NCI-H1436 treated with DMSO at 0.1 percent for 48 hours (cell line): Measurements from ENCODE around the gene FRAS1.

Experiments used
- DNase-seq: peaks from one replicate; lab custom pipeline; 2025; lab: John Stamatoyannopoulos, UW

Gene FRAS1

DNA sequence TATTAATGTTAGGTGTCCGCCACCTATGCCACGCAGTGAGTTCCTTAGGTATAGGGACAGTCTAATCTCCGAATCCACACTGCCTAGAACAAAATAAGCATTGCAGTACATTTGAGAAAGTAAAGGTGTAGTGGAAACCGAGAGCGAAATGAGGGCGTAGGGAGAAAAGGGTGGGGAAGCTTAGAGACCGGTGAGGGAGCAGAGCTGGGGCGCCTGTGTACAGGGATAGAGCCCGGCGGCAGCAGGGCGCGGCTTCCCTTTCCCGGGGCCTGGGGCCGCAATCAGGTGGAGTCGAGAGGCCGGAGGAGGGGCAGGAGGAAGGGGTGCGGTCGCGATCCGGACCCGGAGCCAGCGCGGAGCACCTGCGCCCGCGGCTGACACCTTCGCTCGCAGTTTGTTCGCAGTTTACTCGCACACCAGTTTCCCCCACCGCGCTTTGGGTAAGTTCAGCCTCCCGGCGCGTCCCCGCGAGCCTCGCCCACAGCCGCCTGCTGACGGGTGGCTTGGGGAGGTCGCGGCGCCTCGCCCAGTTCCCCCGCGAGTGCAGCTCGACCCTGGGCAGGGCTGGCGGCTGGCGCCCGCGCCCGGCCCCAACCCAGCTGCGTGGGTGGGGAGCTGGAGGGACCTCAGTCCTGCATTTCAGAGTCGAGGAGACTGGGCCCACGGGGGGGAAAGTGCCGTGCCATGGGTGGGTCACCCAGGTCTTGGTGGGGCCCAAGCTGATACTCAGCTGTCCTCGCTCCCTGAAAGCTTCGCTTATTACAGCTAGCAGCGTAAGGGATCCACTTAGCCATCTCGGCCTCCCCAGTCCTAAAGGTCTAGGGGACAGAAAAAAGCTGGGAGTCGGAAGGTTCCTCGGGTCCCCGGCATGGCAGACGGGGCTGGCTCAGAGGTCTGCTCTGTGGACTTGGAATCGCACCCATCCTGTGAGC, 494.6 kb downstream of the FRAS1 start, which contains the start of gene ANXA3:
ANXA3 (plus strand) TSS at position 351 of the 932 bp plus-strand sequence. CDS start 2,704 bp downstream, outside the sequence.
- DNase-seq, result no peak

GRCh38 chr4:78552389-78553042, 495.4 kb downstream of the FRAS1 start:
- DNase-seq, result no peak

GRCh38 chr4:78553043-78553396, 495.9 kb downstream of the FRAS1 start:
- DNase-seq, result no peak

- DNase-seq, result no peak
Measured at GRCh38 chr4:78553529-78554060, 496.5 kb downstream of the FRAS1 start.

GRCh38 chr4:78556665-78557064, 499.5 kb downstream of the FRAS1 start:
- DNase-seq, result no peak

DNA sequence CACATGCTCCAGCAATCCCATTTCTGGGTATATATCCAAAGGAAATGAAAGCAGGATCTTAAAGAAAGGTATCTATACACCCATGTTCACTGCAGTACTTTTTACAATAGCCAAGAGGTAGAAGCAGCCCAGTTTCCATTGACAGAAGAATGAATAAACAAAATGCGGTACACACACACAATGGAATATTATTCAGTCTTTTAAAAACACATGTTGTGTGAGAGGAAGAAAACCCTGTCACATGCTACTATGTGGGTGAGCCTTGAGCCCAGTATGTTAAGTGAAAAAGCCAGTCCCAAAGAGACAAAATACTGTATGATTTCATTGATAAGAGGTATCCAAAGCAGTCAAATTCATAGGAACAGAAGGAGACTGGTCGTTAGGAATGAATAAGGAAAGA, 500.7 kb downstream of the FRAS1 start:
- no peak for DNase-seq

- no peak for DNase-seq
Measured at GRCh38 chr4:78558410-78558809, 501.3 kb downstream of the FRAS1 start.

GRCh38 chr4:78560296-78560963, 503.3 kb downstream of the FRAS1 start:
- DNase-seq, result no peak

DNA sequence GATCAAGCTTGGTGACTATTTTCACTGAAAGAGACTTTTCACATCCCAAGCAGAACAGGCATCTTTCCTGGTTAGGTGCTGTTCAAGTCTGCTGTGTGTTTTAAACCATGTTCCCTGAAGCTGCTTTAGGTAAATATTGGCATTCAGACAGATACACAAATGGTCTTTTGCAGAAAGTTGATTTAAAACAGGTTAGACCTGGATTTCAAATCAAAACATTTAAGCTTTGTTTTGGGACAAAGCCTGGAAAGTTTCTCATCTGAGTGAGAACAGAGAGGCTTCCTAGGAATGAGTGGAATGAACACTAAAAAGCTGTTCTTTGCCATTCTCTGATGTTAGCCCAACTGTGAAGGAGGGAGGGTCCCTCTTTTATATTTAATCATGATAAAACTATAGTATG, 504.6 kb downstream of the FRAS1 start:
- no peak for DNase-seq

GRCh38 chr4:78562687-78563086, 505.6 kb downstream of the FRAS1 start:
- DNase-seq, result no peak

DNA sequence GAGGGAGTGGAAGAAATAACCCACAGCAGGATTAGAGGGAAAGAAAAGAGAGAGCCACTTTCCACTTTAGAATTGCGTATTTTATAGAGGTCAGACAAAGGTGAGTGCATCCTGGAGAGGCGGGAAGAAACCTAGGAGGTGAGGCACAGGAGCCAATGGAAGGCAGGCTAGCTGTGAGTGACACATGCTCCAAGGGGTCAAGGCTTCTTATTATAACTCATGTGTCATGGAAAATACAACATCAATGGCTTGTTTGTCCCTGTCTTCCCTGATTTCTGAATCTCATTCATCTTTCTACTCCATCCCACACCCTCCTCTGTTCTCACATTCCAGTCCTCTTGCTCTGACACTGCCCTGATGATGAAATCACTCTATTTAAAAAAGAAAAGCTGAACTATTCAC, 508.8 kb downstream of the FRAS1 start:
- DNase-seq, result no peak

DNA sequence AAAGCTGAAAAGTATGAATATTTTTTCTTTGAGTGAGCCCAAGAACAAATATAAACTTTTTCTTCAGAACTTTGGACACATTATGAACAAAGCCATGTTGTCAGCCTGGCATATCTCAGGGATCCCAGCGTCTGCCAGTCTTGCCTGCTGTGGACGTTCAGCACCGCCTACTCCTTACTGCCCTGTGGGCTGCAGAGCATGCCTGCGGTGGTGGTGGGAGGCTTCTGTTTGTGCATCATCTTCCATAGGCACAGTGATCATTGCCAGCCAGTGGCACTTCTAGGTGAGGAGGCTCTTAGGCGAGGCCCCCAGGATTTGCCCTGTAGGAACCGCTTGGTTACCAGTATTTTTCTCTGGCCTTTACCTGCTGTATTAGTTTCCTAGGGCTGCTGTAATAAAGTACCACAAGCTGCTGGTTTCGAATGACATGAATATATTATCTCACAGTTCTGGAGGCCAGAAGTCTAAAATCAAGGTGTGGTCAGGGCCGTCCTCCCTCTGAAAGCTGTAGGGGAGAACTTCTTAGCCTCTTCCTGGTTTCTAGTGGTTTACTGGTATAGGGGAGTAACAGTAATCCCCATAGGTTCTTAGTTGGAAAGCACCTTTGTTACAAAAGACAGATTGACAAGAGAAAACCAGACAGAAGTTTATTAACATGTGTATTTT, 509.8 kb downstream of the FRAS1 start:
- DNase-seq, result no peak

- no peak for DNase-seq
Measured at GRCh38 chr4:78567500-78568060, 510.5 kb downstream of the FRAS1 start.

DNA sequence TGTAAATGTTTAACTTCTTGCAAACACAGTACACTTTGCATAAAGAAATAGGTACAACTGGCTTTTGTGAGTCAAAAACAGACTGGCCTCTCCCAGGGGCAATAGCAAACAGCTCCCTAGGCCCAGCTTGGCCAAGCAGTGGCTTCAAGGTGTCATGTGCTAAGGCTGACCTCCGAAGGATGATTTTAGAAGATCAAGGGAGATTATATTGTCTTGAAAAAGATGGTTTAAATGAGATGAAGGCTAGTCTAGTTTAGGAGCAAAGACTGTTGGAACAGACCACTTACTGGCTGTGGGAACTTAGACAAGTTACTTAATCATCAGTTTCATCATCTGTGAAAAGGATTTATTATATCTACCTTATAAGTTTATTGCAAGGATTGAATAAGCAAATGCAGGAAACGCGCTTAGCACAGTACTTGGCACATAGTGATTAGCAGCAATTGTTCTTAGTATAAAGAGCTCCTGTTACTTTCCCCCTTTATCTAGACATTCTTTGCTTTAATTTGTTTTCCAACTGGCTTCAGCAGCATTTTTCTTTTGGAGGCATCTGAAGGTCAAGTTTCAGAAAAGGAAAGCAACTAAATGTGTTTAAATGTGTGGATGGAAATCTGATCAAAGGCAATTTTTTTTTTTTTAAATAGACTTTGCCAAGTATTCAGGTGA, 511.6 kb downstream of the FRAS1 start:
- DNase-seq, result no peak

- DNase-seq, result no peak
Measured at GRCh38 chr4:78569306-78569821, 512.2 kb downstream of the FRAS1 start.

GRCh38 chr4:78570117-78570516, 513.0 kb downstream of the FRAS1 start:
- DNase-seq, result no peak

DNA sequence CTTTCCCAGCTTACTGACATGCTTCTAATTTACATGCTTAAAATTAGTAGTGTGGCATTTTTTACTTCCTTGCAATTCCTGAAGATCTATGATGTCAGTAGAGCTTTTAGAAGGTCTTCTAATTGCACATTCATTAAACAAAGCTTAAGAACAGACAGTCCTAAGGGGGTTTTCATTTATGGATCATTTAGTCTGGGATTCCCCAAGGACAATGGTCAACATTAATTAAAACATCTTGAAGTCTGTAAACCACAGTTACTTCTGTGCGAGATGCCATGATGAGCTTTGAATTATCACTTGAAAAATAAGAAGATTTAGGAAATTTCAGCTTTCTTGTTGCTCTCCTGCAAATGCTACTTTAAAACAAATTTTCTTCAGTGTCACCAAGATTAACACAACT, 514.7 kb downstream of the FRAS1 start:
- no peak for DNase-seq

- no peak for DNase-seq
Measured at GRCh38 chr4:78578674-78579425, 521.7 kb downstream of the FRAS1 start.

- DNase-seq, result no peak
Measured at GRCh38 chr4:78581618-78582017, 524.5 kb downstream of the FRAS1 start.
